Vagina (tissue), 2 donors: ENCODE data around the gene OPRL1.

Experiments used
- POLR2A ChIP-seq, 2 donors: fragments of 450-650 bp; IDR thresholded peaks; one replicate each; pipeline ENCODE4 v1.6.1; 2017; ENCODE audit warnings: antibody characterized with exemption in 2 of 2, mild to moderate bottlenecking in 2 of 2, moderate library complexity in 2 of 2
- TF ChIP-seq, protein P1 (sequence below), 3 experiments: fragments of 450-650 bp in 2 of 3; fragments of 200-600 bp in 1 of 3; sonication (generic) in 1 of 3; IDR thresholded peaks; one replicate each; pipeline ENCODE4 v1.5.1; 2017 to 2019; ENCODE audit warnings: antibody characterized with exemption in 3 of 3, mild to moderate bottlenecking in 2 of 3, moderate library complexity in 2 of 3

DNA sequence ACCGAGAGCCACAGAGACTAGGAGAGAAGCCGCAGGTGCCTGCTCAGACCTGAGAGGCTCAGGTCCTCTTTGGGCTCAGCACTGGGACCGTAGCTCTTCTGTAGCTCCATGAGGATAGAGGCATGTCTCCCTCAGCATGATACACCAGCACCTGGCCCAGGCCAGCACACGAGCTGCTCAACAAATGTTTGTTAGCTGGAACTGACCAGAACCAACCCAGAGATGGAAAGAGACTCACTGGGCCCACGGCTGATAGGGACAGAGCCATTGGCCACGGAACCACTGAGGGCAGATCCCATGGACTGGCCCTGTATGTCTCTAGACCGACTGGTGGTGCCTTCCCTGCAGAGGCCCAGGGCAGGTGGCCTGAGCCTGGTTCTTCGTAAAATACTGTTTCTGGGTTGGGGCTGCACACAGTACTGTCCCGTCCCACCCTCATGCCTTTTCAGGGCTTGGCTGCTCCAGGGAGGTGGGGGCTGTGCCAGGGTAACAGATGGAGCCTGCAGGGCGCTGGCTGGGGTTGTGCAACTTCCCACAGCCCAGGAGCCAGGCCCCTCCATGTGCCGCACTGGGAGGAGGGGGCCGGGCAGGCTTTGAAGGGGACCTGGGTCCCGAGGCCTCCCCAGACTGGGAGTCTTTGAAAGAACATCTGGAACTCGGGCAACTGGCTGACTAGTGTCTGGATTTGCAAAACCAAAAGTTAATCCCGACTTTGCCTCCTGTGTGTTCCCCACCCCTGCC is 38.7 kb upstream of the OPRL1 start:
- TF ChIP-seq, protein P1, sequence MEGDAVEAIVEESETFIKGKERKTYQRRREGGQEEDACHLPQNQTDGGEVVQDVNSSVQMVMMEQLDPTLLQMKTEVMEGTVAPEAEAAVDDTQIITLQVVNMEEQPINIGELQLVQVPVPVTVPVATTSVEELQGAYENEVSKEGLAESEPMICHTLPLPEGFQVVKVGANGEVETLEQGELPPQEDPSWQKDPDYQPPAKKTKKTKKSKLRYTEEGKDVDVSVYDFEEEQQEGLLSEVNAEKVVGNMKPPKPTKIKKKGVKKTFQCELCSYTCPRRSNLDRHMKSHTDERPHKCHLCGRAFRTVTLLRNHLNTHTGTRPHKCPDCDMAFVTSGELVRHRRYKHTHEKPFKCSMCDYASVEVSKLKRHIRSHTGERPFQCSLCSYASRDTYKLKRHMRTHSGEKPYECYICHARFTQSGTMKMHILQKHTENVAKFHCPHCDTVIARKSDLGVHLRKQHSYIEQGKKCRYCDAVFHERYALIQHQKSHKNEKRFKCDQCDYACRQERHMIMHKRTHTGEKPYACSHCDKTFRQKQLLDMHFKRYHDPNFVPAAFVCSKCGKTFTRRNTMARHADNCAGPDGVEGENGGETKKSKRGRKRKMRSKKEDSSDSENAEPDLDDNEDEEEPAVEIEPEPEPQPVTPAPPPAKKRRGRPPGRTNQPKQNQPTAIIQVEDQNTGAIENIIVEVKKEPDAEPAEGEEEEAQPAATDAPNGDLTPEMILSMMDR (IDR thresholded peaks at IDR 0.05), result no peak
- TF ChIP-seq POLR2A (IDR thresholded peaks at IDR 0.05), result no peak
